Mammary epithelial cell (primary cell): ENCODE results near the gene SMOC1.

Experiments used
- CTCF ChIP-seq, 2 donors: IDR thresholded peaks in 1 of 2; conservative IDR thresholded peaks in 1 of 2; 2 replicates each; pipeline ENCODE4 v1.5.1; 2011 to 2012; ENCODE audit warnings: inconsistent platforms in 2 of 2, low read length in 2 of 2, mild to moderate bottlenecking in 2 of 2, control low read depth in 1 of 2, low read depth in 1 of 2; ENCODE audit not compliant: insufficient read depth in 1 of 2; ENCODE audit errors: extremely low read depth in 1 of 2
- EZH2 ChIP-seq: IDR thresholded peaks from 2 replicates; pipeline ENCODE4 v1.6.1; 2012; ENCODE audit warnings: low read length, inconsistent platforms, borderline replicate concordance

GRCh38 chr14:69858801-69859200, 20.4 kb upstream of the SMOC1 start:
- TF ChIP-seq EZH2 (no peak), CTCF (conservative IDR thresholded peaks at IDR 0.05 in 1 of 2, IDR thresholded peaks at IDR 0.05 in 1 of 2; ENCODE audit: extremely low read depth in 1 of 2, insufficient read depth in 1 of 2, low read depth in 1 of 2, low read length in 2 of 2) (no peak)
